Neural cell (in vitro differentiated cells): Measurements from ENCODE around the gene SHCBP1.

ENCODE experiments used
- EZH2 ChIP-seq: fragments of 200-600, 300-800 bp; shearing (Covaris generic), sonication (generic); IDR thresholded peaks from 2 replicates; pipeline ENCODE4 v1.6.1; 2014; ENCODE audit warnings: antibody characterized with exemption, low read length, borderline replicate concordance, mild to moderate bottlenecking; ENCODE audit not compliant: insufficient read depth, poor library complexity, severe bottlenecking
- MXI1 ChIP-seq: fragments of 450-650 bp; conservative IDR thresholded peaks from 2 replicates; pipeline ENCODE4 v1.6.1; 2014; ENCODE audit warnings: antibody characterized with exemption, mild to moderate bottlenecking; ENCODE audit not compliant: poor library complexity, severe bottlenecking
- POLR2AphosphoS5 ChIP-seq: IDR thresholded peaks from 2 replicates; pipeline ENCODE4 v1.6.1; 2012
- RAD21 ChIP-seq: fragments of 450-650 bp; conservative IDR thresholded peaks from 2 replicates; pipeline ENCODE4 v1.6.1; 2014; ENCODE audit warnings: antibody characterized with exemption, mild to moderate bottlenecking, moderate library complexity
- REST ChIP-seq: IDR thresholded peaks from 2 replicates; pipeline ENCODE4 v1.6.1; 2012; ENCODE audit warnings: borderline replicate concordance
- TAF1 ChIP-seq: IDR thresholded peaks from 2 replicates; pipeline ENCODE4 v1.6.1; 2012; ENCODE audit warnings: low read depth
- TF ChIP-seq, protein P1 (sequence below): fragments of 450-650 bp; IDR thresholded peaks from 2 replicates; pipeline ENCODE4 v1.5.1; 2014; ENCODE audit warnings: antibody characterized with exemption, mild to moderate bottlenecking, moderate library complexity; ENCODE audit not compliant: poor library complexity, severe bottlenecking

DNA sequence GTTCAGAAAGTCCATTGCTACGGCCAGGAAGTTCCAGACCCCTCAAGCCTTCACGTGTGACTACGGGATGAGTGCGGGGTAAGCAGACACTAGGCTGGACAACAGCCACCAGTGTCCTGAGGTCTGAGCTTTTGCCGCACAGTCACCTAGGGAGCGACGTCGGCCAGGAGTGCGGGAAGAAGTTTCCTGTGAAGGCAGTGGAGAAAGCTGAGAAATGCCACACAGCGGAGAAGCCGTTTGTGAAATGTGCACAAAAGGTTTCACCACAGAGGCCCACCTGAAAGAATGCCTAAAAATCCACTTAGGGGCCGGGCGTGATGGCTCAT is 47.4 kb downstream of the SHCBP1 start:
- TF ChIP-seq, protein P1, sequence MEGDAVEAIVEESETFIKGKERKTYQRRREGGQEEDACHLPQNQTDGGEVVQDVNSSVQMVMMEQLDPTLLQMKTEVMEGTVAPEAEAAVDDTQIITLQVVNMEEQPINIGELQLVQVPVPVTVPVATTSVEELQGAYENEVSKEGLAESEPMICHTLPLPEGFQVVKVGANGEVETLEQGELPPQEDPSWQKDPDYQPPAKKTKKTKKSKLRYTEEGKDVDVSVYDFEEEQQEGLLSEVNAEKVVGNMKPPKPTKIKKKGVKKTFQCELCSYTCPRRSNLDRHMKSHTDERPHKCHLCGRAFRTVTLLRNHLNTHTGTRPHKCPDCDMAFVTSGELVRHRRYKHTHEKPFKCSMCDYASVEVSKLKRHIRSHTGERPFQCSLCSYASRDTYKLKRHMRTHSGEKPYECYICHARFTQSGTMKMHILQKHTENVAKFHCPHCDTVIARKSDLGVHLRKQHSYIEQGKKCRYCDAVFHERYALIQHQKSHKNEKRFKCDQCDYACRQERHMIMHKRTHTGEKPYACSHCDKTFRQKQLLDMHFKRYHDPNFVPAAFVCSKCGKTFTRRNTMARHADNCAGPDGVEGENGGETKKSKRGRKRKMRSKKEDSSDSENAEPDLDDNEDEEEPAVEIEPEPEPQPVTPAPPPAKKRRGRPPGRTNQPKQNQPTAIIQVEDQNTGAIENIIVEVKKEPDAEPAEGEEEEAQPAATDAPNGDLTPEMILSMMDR = no peak
- TF ChIP-seq TAF1 (no peak), MXI1 (no peak), EZH2 (no peak), RAD21 (no peak), POLR2AphosphoS5 (no peak), REST (no peak)
